ENCODE data around the gene PRELID3B. TPM values are rescaled to one million over a fixed set of nuclear protein-coding genes. Genes with fewer than 3 reads are reported as not detected.
A peak's percentile ranks its signal among the peaks of the same experiment; 100 is the strongest.
"Not testable (repeated sequence)": the region's sequence is repeated elsewhere in the genome, so short reads cannot be mapped to it uniquely, and the experiment has no call there.

The PRELID3B gene
- total RNA-seq, 4 donors from 2014 or later, result 35.1 to 60.8 (median 40.0) TPM

DNA sequence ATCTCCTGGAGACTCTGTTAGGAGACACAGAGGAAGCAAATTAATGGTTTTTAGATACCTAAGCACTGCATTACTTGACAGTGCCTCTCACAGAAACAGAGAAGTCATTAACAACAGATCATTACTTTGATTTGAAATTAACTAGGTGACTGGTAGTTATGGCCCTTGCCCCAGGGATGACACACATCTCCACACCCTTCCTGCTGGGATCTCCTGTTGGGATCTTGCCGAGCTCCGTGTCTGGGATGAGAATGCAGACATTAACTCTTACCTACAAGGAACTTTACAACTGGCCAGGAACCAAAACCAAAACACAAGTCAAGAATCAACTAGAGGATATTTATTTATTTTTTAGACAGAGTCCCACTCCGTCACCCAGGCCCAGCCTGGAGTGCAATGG, 2.2 kb upstream of the PRELID3B start:
- ATAC-seq, result no peak
- Histone ChIP-seq H3K36me3 (no peaks in the 10 kb centered on the region), H3K4me3 (no peak overlapping the region), H3K27me3 (peaks cover 8% of the 10 kb centered on the region), H3K9me3 (no peaks in the 10 kb centered on the region), H3K27ac (no peak overlapping the region), H3K4me1 (peaks cover 0 to 34% (median 23%) of the 10 kb centered on the region in 3 donors)
- TF ChIP-seq EP300 (IDR thresholded peaks at IDR 0.05) (no peak), POLR2AphosphoS5 (IDR thresholded peaks at IDR 0.05) (no peak), POLR2A (IDR thresholded peaks at IDR 0.05) (no peak), CTCF (IDR thresholded peaks at IDR 0.05) (no peak)
- WGBS, 2 donors (ENCODE audit: low coverage in 1 of 2), result 71 to 89% methylated on average over 1 to 3 of the region's 3 CpGs

GRCh38 chr20:59044295-59044694, 1.7 kb upstream of the PRELID3B start:
- Histone ChIP-seq H3K27ac (peak overlapping the region in 1 of 4 donors; percentile 86), H3K36me3 (no peaks in the 10 kb centered on the region), H3K4me1 (peaks cover 0 to 39% (median 23%) of the 10 kb centered on the region in 3 donors), H3K27me3 (peaks cover 3% of the 10 kb centered on the region), H3K4me3 (no peak overlapping the region), H3K9me3 (no peaks in the 10 kb centered on the region)
- WGBS, 2 donors (ENCODE audit: low coverage in 1 of 2), result 79 to 92% methylated on average over 3 of the region's 3 CpGs
- TF ChIP-seq POLR2AphosphoS5 (IDR thresholded peaks at IDR 0.05) (no peak), EP300 (IDR thresholded peaks at IDR 0.05) (no peak), POLR2A (IDR thresholded peaks at IDR 0.05) (no peak), CTCF (IDR thresholded peaks at IDR 0.05) (no peak)
- no peak for ATAC-seq

DNA sequence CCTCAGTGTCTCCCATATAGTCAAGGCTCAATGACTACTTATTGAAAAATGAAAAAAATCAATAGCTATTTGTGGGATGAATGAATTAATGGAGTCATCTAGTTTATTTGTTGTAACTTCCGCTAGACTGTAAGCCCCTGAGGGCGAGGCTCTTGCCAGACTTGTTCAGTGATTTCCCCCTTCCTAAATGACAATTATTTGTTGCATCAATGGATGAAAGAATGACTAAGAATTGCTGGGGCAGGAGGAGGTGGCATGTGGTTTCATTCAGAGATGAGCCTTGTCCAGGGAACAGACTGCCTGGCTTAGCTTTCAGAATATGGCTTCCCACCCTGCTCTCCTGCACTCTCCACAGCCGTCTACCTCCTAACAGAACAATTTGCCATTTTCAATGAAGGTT, 1.1 kb upstream of the PRELID3B start:
- 86 to 87% methylated on average over 2 to 3 of the region's 3 CpGs for WGBS, 2 donors (ENCODE audit: low coverage in 1 of 2)
- H3K27ac ChIP-seq, result peak overlapping the region in 3 of 4 donors; percentile 83 to 89 (median 86)
- no peak overlapping the region for H3K4me3 ChIP-seq
- H3K36me3 ChIP-seq, result no peaks in the 10 kb centered on the region
- H3K27me3 ChIP-seq, result no peaks in the 10 kb centered on the region
- peaks cover 0 to 39% (median 23%) of the 10 kb centered on the region in 3 donors for H3K4me1 ChIP-seq
- no peak for TF ChIP-seq EP300 (IDR thresholded peaks at IDR 0.05)
- TF ChIP-seq POLR2AphosphoS5 (IDR thresholded peaks at IDR 0.05), result no peak
- no peak for TF ChIP-seq POLR2A (IDR thresholded peaks at IDR 0.05)
- TF ChIP-seq CTCF (IDR thresholded peaks at IDR 0.05), result no peak
- no peaks in the 10 kb centered on the region for H3K9me3 ChIP-seq
- ATAC-seq, result no peak

GRCh38 chr20:59042796-59043631, 428 bp upstream of the PRELID3B start:
- Histone ChIP-seq H3K27ac (peak overlapping the region in 3 of 4 donors; percentile 83 to 89 (median 86)), H3K9me3 (no peaks in the 10 kb centered on the region), H3K4me3 (peak overlapping the region; percentile 73 to 94), H3K36me3 (peaks cover 0 to 4% of the 10 kb centered on the region in 2 donors), H3K4me1 (peaks cover 0 to 39% (median 23%) of the 10 kb centered on the region in 3 donors), H3K27me3 (no peaks in the 10 kb centered on the region)
- no peak for TF ChIP-seq POLR2AphosphoS5 (IDR thresholded peaks at IDR 0.05)
- peak in 2 of 4 experiments; percentile 13 to 43 for TF ChIP-seq CTCF (IDR thresholded peaks at IDR 0.05)
- 43 to 79% methylated on average over 5 to 11 of the region's 66 CpGs for WGBS, 2 donors (ENCODE audit: low coverage in 1 of 2)
- ATAC-seq, result peak; percentile 99

- WGBS, 2 donors (ENCODE audit: low coverage in 1 of 2), result 77 to 84% methylated on average over 3 to 12 of the region's 16 CpGs
- ATAC-seq, H3K9me3 ChIP-seq, H3K27me3 ChIP-seq: not testable (repeated sequence)
- H3K4me3 ChIP-seq, result peak overlapping the region in 1 of 2 donors; percentile 94
- H3K4me1 ChIP-seq, result peaks cover 0 to 39% (median 23%) of the 10 kb centered on the region in 3 donors
- peaks cover 0 to 19% of the 10 kb centered on the region in 2 donors for H3K36me3 ChIP-seq
- peak overlapping the region in 2 of 4 donors; percentile 83 to 86 for H3K27ac ChIP-seq
Measured at GRCh38 chr20:59041487-59041886, 1.1 kb downstream of the PRELID3B start.

Data from gastroesophageal sphincter (tissue), 4 donors.